Measurements from ENCODE around the gene KRTAP1-4. TPM values are rescaled to one million over a fixed set of nuclear protein-coding genes. Genes with fewer than 3 reads are reported as not detected.

The KRTAP1-4 gene
- total RNA-seq, 1 experiment from 2014 or later = not detected

DNA sequence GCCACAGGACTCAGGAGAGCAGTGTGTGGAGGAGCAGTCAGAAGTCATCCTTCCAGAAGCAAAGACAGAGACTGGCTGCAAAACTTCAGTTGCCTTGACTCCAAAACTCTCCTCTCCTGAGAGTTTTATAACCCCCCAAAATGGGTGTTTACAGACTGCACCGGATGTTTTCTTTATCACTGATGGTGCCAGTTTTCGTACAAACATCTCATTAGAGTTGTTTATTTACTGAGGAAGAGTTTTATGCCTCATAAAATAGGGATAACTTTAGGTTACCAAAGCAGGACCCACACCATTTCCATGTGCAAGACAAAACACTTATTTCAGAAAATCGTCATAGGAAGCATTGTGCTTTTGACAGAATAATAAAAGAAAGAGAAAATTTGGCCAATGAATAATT lies 45.8 kb downstream of the KRTAP1-4 start, which contains the start of gene KRT40:
Gene KRT40 (minus strand): TSS at position 101 of the 400 bp plus-strand sequence. CDS start 53 bp downstream, at position 48.
- no peak for DNase-seq
- Mint-ChIP-seq H3K4me3 (ENCODE audit: unreplicated experiment) (no peak within 1 kb of the TSS), H3K27ac (ENCODE audit: unreplicated experiment) (no peak within 1 kb of the TSS), H3K4me1 (ENCODE audit: low read depth, unreplicated experiment) (peaks cover 6% of the 10 kb centered on the region), H3K9me3 (ENCODE audit: unreplicated experiment) (no peaks in the 10 kb centered on the region), H3K36me3 (ENCODE audit: insufficient read depth, unreplicated experiment) (no peaks in the 10 kb centered on the region), H3K27me3 (ENCODE audit: insufficient read depth, unreplicated experiment) (no peaks in the 10 kb centered on the region)
- TF ChIP-seq, protein P1, sequence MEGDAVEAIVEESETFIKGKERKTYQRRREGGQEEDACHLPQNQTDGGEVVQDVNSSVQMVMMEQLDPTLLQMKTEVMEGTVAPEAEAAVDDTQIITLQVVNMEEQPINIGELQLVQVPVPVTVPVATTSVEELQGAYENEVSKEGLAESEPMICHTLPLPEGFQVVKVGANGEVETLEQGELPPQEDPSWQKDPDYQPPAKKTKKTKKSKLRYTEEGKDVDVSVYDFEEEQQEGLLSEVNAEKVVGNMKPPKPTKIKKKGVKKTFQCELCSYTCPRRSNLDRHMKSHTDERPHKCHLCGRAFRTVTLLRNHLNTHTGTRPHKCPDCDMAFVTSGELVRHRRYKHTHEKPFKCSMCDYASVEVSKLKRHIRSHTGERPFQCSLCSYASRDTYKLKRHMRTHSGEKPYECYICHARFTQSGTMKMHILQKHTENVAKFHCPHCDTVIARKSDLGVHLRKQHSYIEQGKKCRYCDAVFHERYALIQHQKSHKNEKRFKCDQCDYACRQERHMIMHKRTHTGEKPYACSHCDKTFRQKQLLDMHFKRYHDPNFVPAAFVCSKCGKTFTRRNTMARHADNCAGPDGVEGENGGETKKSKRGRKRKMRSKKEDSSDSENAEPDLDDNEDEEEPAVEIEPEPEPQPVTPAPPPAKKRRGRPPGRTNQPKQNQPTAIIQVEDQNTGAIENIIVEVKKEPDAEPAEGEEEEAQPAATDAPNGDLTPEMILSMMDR (IDR thresholded peaks at IDR 0.05; ENCODE audit: insufficient read depth in 1 of 2, low read depth in 1 of 2, low read length in 1 of 2, severe bottlenecking in 1 of 2, unreplicated experiment in 1 of 2) = no peak
- H3K27me3 ChIP-seq (replicated peaks; ENCODE audit: control insufficient read depth, insufficient read depth, low read length) = no peaks in the 10 kb centered on the region
- CTCF ChIA-PET = interaction anchor here (0.5 kb wide), 1 partner anchor 667 kb away, joined by 5 read pairs; no protein-coding TSS in a partner anchor
- no peak within 1 kb of the TSS for H3K4me3 ChIP-seq (ENCODE audit: low read depth, low read length)
- POLR2A ChIA-PET = no interaction called here
- H3K4me1 ChIP-seq = peaks cover 7% of the 10 kb centered on the region
- H3K9me3 ChIP-seq = no peaks in the 10 kb centered on the region
- BruUV-seq (replicated peaks) = no TSS peak
- intact Hi-C loops (cut with micrococcal nuclease; ENCODE audit: unreplicated experiment) = no loop called here
- no peaks in the 10 kb centered on the region for H3K36me3 ChIP-seq (ENCODE audit: control insufficient read depth, insufficient read depth, low read length)

DNA sequence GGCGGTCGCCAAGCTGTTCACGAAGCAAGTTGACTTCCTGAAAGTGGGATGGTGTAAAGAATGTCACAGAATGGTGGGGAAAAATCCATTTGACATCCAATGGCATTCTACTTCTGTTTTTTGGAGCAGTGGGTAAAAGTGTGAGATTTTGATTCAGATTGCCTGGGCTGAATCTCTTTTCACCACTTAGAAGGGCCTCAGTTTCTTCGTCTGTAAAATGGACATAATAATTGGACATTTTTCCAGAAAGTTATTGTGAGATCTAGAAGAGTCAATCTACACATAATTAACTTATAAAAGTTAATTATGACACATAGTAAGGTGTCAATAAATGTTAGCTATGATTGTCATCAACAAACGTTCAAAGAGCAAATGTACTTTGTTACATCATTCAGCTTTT lies 48.9 kb downstream of the KRTAP1-4 start:
- Histone ChIP-seq H3K27me3 (replicated peaks; ENCODE audit: control insufficient read depth, insufficient read depth, low read length) (no peaks in the 10 kb centered on the region), H3K4me3 (ENCODE audit: low read depth, low read length) (no peak overlapping the region), H3K36me3 (ENCODE audit: control insufficient read depth, insufficient read depth, low read length) (no peaks in the 10 kb centered on the region), H3K9me3 (no peaks in the 10 kb centered on the region), H3K4me1 (peaks cover 7% of the 10 kb centered on the region)
- H3K4me1 Mint-ChIP-seq (ENCODE audit: low read depth, unreplicated experiment) = peaks cover 6% of the 10 kb centered on the region
- TF ChIP-seq, protein P1 (IDR thresholded peaks at IDR 0.05; ENCODE audit: insufficient read depth in 1 of 2, low read depth in 1 of 2, low read length in 1 of 2, severe bottlenecking in 1 of 2, unreplicated experiment in 1 of 2) = no peak
- intact Hi-C loops (cut with micrococcal nuclease; ENCODE audit: unreplicated experiment) = no loop called here
- H3K27ac Mint-ChIP-seq (ENCODE audit: unreplicated experiment) = no peak overlapping the region
- no peaks in the 10 kb centered on the region for H3K27me3 Mint-ChIP-seq (ENCODE audit: insufficient read depth, unreplicated experiment)
- ChIA-PET CTCF (no interaction called here), POLR2A (no interaction called here)
- BruUV-seq (replicated peaks) = no TSS peak
- H3K36me3 Mint-ChIP-seq (ENCODE audit: insufficient read depth, unreplicated experiment) = no peaks in the 10 kb centered on the region
- no peaks in the 10 kb centered on the region for H3K9me3 Mint-ChIP-seq (ENCODE audit: unreplicated experiment)
- DNase-seq = no peak
- H3K4me3 Mint-ChIP-seq (ENCODE audit: unreplicated experiment) = no peak overlapping the region

DNA sequence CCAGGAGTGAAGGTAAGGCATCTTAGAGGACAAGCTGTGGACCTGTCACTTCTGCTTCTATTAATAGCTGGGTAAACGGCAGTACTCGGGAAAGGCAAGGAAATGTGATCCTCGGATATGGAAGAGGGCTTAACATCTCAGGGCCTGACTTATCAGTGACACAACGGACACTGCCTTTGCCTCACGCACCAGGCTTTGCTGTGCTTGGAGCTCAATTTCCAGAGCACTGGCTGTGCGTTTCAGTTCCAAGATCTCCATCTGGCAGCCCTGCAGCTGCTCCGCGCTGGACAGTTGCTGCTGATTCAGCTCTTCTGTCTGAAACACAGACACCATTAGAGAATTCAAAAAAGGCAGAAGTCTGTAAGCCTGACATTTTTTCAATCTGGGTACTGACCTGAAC lies 49.4 kb downstream of the KRTAP1-4 start:
- Mint-ChIP-seq H3K4me1 (ENCODE audit: low read depth, unreplicated experiment) (peaks cover 6% of the 10 kb centered on the region), H3K4me3 (ENCODE audit: unreplicated experiment) (no peak overlapping the region), H3K27ac (ENCODE audit: unreplicated experiment) (no peak overlapping the region), H3K27me3 (ENCODE audit: insufficient read depth, unreplicated experiment) (no peaks in the 10 kb centered on the region), H3K9me3 (ENCODE audit: unreplicated experiment) (peaks cover under 1% of the 10 kb centered on the region), H3K36me3 (ENCODE audit: insufficient read depth, unreplicated experiment) (no peaks in the 10 kb centered on the region)
- Histone ChIP-seq H3K4me3 (ENCODE audit: low read depth, low read length) (no peak overlapping the region), H3K27me3 (replicated peaks; ENCODE audit: control insufficient read depth, insufficient read depth, low read length) (no peaks in the 10 kb centered on the region), H3K9me3 (no peaks in the 10 kb centered on the region), H3K36me3 (ENCODE audit: control insufficient read depth, insufficient read depth, low read length) (no peaks in the 10 kb centered on the region), H3K4me1 (peaks cover 7% of the 10 kb centered on the region)
- TF ChIP-seq, protein P1 (IDR thresholded peaks at IDR 0.05; ENCODE audit: insufficient read depth in 1 of 2, low read depth in 1 of 2, low read length in 1 of 2, severe bottlenecking in 1 of 2, unreplicated experiment in 1 of 2) = no peak
- intact Hi-C loops (cut with micrococcal nuclease; ENCODE audit: unreplicated experiment) = no loop called here
- ChIA-PET POLR2A (no interaction called here), CTCF (no interaction called here)
- no peak for DNase-seq
- no TSS peak for BruUV-seq (replicated peaks)

Measured in Caco-2 (cell line).